ENCODE results near the gene WBP1.

WBP1 gene

DNA sequence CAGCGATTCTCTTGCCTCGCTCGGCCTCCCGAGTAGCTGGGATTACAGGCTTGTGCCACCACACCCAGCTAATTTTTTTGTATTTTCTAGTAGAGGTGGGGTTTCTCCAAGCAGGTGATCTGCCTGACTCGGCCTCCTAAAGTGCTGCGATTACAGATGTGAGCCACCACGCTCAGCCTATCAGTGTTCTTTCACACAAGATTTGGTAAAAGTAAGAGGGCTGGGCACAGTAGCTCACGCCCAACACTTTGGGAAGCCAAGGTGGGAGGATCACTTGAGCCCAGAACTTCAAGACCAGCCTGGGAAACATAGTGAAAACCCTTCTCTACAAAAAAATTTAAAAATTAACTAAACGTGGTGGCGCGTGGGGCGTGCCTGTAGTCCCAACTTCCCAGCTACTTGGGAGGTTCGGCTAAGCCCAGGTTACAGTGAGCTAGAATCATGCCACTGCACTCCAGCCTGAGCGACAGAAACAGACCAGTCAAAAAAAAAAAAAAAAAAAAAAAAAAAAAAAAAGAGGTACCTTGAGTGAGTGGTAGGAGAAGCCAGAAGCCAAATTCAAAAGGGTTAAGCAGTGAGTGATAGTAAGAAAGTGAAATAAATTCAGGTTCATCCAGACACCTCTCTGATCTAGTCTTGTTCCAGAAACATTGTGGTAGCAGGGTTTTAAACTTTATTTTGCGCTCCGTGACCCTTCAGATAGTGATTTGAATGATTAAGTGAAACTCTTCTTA is 13.3 kb downstream of the WBP1 start:
- TF ChIP-seq, protein P1, sequence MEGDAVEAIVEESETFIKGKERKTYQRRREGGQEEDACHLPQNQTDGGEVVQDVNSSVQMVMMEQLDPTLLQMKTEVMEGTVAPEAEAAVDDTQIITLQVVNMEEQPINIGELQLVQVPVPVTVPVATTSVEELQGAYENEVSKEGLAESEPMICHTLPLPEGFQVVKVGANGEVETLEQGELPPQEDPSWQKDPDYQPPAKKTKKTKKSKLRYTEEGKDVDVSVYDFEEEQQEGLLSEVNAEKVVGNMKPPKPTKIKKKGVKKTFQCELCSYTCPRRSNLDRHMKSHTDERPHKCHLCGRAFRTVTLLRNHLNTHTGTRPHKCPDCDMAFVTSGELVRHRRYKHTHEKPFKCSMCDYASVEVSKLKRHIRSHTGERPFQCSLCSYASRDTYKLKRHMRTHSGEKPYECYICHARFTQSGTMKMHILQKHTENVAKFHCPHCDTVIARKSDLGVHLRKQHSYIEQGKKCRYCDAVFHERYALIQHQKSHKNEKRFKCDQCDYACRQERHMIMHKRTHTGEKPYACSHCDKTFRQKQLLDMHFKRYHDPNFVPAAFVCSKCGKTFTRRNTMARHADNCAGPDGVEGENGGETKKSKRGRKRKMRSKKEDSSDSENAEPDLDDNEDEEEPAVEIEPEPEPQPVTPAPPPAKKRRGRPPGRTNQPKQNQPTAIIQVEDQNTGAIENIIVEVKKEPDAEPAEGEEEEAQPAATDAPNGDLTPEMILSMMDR (IDR thresholded peaks at IDR 0.05) = no peak

DNA sequence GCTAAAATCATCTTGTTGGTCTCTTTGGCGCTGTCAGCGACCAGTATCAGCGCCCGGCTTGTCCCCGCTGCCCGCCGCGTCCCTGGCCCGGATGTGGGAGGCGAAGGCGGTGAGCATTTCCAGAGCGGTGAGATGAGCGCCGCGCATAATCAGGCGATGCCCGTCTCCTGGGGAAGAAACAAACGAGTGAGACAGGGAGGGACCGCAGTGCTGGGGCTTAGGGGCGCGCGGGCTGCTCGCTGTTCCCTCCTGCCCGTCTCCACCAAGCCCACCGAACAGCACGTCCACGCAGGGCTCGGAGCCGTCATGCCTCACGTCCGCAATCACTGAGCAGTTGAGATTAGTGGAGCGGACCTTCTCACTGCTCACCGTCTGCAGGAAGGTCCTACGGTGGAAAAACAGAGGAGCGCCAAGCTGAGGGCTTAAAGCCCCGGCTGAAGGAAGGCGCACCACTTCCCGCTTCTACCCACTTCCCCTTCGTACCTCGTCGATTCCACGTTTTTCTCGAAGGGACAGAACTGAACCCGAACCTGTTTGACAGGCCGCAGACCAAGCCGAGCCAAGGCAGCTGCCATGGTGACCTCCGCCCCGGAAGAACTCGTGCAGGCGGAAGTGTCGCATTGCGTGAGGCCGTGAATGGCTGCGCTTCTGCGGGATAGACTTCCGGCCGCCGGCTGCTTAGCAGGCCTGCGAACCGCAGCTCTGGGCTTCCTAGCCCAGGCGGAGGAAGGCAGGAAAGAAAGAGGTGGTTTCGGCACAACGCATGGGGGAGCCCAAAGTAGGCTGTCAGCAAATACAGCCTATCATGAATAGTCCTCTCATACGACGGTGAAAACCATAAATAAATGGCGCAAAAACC is 14.1 kb downstream of the WBP1 start, which contains the start of gene MRPL53:
Gene MRPL53, minus strand, starts transcription at position 595 of the 859 bp plus-strand sequence. Its CDS starts 20 bp downstream, at position 575.
- TF ChIP-seq, protein P1 (IDR thresholded peaks at IDR 0.05) = no peak

DNA sequence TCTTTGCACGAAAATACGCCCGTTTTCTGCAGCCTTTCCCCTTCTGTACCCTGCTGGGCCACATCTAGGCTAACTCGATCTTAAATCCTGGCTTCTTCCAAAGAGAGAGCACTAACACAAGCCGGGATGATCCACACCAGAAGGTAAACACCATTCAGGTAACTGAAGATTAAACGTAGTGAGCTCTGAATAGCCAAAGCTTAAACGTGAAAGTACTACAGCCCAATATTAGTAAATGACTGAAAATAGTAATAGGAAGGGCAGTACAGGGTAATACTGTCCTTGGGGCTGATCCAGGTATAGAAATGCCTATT is 14.7 kb downstream of the WBP1 start:
- TF ChIP-seq, protein P1 (IDR thresholded peaks at IDR 0.05) = no peak

GRCh38 chr2:74474481-74474880 is 16.2 kb downstream of the WBP1 start:
- TF ChIP-seq, protein P1 (IDR thresholded peaks at IDR 0.05) = no peak

DNA sequence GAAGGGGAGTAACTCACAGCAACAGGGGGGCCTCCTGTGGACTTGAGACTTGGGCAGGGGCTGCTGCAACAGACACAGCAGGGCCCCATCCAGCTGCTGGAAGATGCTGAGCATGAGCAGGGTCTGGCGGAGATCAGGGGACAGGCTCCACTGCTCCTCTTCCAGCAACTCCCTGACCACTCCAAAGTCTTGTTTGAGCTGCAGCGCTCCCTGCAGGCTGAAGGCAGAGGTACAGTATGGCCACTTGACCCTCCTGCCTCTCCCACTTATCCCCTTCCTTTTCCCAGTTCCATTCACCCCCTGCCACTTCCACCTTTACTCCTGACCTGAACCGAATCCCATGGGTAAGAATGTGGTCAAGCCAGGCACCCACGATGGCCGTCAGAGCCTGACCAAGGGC is 16.7 kb downstream of the WBP1 start:
- TF ChIP-seq, protein P1 (IDR thresholded peaks at IDR 0.05) = no peak

GRCh38 chr2:74481431-74481830 is 23.2 kb downstream of the WBP1 start:
- TF ChIP-seq, protein P1 (IDR thresholded peaks at IDR 0.05) = no peak

DNA sequence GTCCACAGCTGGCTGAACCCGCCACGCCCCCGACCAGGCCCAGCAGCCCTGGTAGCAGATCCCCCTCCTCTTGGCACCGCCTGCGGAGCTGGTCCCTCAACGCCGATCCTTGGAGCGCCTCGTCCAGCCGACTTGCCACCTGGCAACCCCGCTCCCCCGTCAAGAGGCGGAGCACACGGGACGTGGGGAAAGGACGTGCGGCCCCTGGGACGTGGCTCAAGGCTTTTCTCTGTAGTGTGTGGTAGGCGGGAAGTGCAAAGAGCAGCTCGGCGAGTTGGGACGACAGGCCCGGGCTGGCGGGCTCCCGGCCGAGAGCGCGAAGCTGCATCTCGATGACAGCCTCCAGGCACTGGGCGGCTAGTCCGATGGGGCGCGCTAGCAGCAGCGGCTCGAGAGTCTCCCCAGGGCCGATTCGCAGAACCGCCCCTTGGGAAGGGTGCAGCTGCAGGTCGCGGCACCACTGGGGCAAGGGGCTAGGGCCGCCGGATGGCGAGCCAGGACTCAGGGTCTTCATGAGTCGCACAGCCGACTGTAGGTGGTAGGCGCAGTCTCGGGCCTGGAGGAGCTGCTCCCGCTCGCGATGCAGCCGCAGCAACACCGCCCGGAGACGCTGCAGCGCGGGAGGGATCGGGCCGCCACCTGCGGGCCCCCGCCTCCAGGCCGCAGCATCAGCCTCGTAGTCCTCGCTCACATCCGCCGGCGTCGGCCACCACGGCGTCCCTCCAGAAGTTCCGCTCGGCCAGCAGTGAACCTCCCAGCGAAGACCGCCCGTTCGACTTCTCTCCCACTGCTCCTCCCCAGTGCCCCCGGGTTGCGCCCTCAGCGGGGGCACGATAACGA is 23.9 kb downstream of the WBP1 start:
- TF ChIP-seq, protein P1 (IDR thresholded peaks at IDR 0.05) = no peak

All from LNCAP (cell line).